Osteocyte (in vitro differentiated cells): Measurements from ENCODE around the gene TNFSF10. TPM values are rescaled to one million over a fixed set of nuclear protein-coding genes. Genes with fewer than 3 reads are reported as not detected.
"Not testable (repeated sequence)": the region's sequence is repeated elsewhere in the genome, so short reads cannot be mapped to it uniquely, and the experiment has no call there.

ENCODE experiments used
- DNase-seq: peaks from one replicate; pipeline ENCODE4 v3.0.0; 2021; ENCODE audit warnings: mixed read lengths; ENCODE audit not compliant: unreplicated experiment; ENCODE audit errors: extremely low spot score
- H3K27ac Mint-ChIP-seq: one replicate; pipeline ENCODE4 v1.8.0; 2021; ENCODE audit warnings: mild to moderate bottlenecking, mixed read lengths; ENCODE audit not compliant: unreplicated experiment
- H3K27me3 Mint-ChIP-seq: one replicate; pipeline ENCODE4 v1.8.0; 2021; ENCODE audit warnings: mixed read lengths; ENCODE audit not compliant: unreplicated experiment
- H3K36me3 Mint-ChIP-seq: one replicate; pipeline ENCODE4 v1.8.0; 2021; ENCODE audit warnings: mixed read lengths; ENCODE audit not compliant: unreplicated experiment
- H3K4me1 Mint-ChIP-seq: one replicate; pipeline ENCODE4 v1.8.0; 2021; ENCODE audit warnings: mixed read lengths; ENCODE audit not compliant: unreplicated experiment
- H3K4me3 Mint-ChIP-seq: one replicate; pipeline ENCODE4 v1.8.0; 2021; ENCODE audit warnings: mild to moderate bottlenecking, moderate library complexity, mixed read lengths; ENCODE audit not compliant: unreplicated experiment
- H3K9me3 Mint-ChIP-seq: one replicate; pipeline ENCODE4 v1.8.0; 2021; ENCODE audit warnings: mixed read lengths; ENCODE audit not compliant: unreplicated experiment
- total RNA-seq: library from RNA; stranded (reverse); gene quantifications from 2 replicates; pipeline ENCODE4 v1.2.1, GENCODE V29; 2021
- TF ChIP-seq, protein P1 (sequence below): fragments of 200-600 bp; sonication (generic); IDR thresholded peaks from 2 replicates; pipeline ENCODE4 v1.5.0; 2021; ENCODE audit warnings: antibody characterized with exemption, mild to moderate bottlenecking, moderate library complexity

The TNFSF10 gene
- total RNA-seq, 1 donor from 2014 or later = not detected

GRCh38 chr3:172513488-172513887 is 9.7 kb downstream of the TNFSF10 start:
- DNase-seq = no peak
- H3K27ac Mint-ChIP-seq = no peak overlapping the region

GRCh38 chr3:172511783-172512762 is 11.2 kb downstream of the TNFSF10 start:
- H3K4me1 Mint-ChIP-seq = no peaks in the 10 kb centered on the region
- H3K36me3 Mint-ChIP-seq = no peaks in the 10 kb centered on the region
- H3K27me3 Mint-ChIP-seq = peaks cover 42% of the 10 kb centered on the region
- H3K4me3 Mint-ChIP-seq = no peak overlapping the region
- H3K27ac Mint-ChIP-seq = no peak overlapping the region
- no peak for DNase-seq
- no peaks in the 10 kb centered on the region for H3K9me3 Mint-ChIP-seq
- TF ChIP-seq, protein P1, sequence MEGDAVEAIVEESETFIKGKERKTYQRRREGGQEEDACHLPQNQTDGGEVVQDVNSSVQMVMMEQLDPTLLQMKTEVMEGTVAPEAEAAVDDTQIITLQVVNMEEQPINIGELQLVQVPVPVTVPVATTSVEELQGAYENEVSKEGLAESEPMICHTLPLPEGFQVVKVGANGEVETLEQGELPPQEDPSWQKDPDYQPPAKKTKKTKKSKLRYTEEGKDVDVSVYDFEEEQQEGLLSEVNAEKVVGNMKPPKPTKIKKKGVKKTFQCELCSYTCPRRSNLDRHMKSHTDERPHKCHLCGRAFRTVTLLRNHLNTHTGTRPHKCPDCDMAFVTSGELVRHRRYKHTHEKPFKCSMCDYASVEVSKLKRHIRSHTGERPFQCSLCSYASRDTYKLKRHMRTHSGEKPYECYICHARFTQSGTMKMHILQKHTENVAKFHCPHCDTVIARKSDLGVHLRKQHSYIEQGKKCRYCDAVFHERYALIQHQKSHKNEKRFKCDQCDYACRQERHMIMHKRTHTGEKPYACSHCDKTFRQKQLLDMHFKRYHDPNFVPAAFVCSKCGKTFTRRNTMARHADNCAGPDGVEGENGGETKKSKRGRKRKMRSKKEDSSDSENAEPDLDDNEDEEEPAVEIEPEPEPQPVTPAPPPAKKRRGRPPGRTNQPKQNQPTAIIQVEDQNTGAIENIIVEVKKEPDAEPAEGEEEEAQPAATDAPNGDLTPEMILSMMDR = no peak

More at GRCh38 chr3:172513488-172513887, 9.7 kb downstream of the TNFSF10 start:
- Mint-ChIP-seq H3K4me3 (no peak overlapping the region), H3K36me3 (no peaks in the 10 kb centered on the region), H3K9me3 (no peaks in the 10 kb centered on the region), H3K4me1 (no peaks in the 10 kb centered on the region), H3K27me3 (peaks cover 48% of the 10 kb centered on the region)
- TF ChIP-seq, protein P1 = no peak

DNA sequence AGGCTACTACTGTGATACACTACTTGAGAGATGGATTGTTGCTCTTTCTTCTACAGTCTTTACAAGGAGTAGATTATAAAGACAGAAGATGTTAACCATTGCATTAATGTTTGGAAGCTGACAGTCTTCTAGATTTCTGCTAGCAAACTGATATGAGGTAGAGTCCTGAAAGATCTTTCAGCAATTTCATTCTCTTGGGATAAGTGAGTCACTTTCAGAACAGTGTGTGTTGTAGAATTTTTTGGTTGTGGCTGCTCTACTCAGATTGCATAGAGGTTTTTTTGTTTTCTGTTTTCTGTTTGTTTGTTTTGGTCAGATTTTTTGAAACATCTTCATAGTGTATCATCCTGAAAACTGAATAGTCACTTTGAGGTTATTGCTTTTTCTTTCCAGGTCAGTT is 17.1 kb downstream of the TNFSF10 start:
- TF ChIP-seq, protein P1 = no peak
- Mint-ChIP-seq H3K36me3 (no peaks in the 10 kb centered on the region), H3K4me3 (no peak overlapping the region), H3K4me1 (no peaks in the 10 kb centered on the region), H3K27me3 (peaks cover 16% of the 10 kb centered on the region), H3K9me3 (peaks cover 5% of the 10 kb centered on the region), H3K27ac (no peak overlapping the region)
- no peak for DNase-seq

- TF ChIP-seq, protein P1 = no peak
- H3K36me3 Mint-ChIP-seq = no peaks in the 10 kb centered on the region
- no peak overlapping the region for H3K4me3 Mint-ChIP-seq
Measured at GRCh38 chr3:172501540-172501939, 21.7 kb downstream of the TNFSF10 start.

DNA sequence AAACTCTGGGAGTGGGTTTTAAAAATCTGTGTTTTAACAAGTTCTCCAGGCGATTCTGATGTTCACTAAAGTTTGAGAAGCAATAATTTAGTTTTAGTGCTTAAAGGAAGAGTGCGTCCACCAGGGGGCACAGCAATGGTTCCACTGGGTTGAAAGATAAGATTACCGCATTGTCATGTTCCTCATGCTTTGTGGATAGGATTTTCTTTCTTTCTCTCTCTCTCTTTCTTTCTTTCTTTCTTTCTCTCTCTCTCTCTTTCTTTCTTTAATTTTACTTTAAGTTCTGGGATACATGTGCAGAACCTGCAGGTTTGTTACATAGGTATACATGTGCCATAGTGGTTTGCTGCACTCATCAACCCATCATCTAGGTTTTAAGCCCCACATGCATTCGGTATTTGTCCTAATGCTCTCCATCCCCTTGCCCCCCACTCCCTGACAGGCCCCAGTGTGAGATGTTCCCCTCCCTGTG is 33.0 kb downstream of the TNFSF10 start:
- not testable (repeated sequence) for H3K27ac Mint-ChIP-seq, H3K9me3 Mint-ChIP-seq, H3K4me1 Mint-ChIP-seq, H3K4me3 Mint-ChIP-seq, DNase-seq
- TF ChIP-seq, protein P1 = peak; percentile 88
- peaks cover 12% of the 10 kb centered on the region for H3K36me3 Mint-ChIP-seq
- peaks cover 58% of the 10 kb centered on the region for H3K27me3 Mint-ChIP-seq

More at GRCh38 chr3:172501540-172501939, 21.7 kb downstream of the TNFSF10 start:
- Mint-ChIP-seq H3K9me3 (peaks cover 5% of the 10 kb centered on the region), H3K27me3 (peaks cover 7% of the 10 kb centered on the region), H3K4me1 (no peaks in the 10 kb centered on the region), H3K27ac (no peak overlapping the region)
- DNase-seq = no peak
